BE2C (cell line): ENCODE data around the gene PAQR6.

Experiments
- DNase-seq: peaks from one replicate; pipeline ENCODE4 v3.0.0-alpha.2; 2020
- H3K27me3 ChIP-seq: fragments of 250-450 bp; sonication (Bioruptor Pico); 2 replicates; pipeline ENCODE4 v1.5.1; 2020; ENCODE audit warnings: mild to moderate bottlenecking
- H3K36me3 ChIP-seq: fragments of 250-450 bp; sonication (Bioruptor Pico); 2 replicates; pipeline ENCODE4 v1.5.1; 2020; ENCODE audit warnings: mild to moderate bottlenecking
- H3K4me1 ChIP-seq: fragments of 250-450 bp; sonication (Bioruptor Pico); 2 replicates; pipeline ENCODE4 v1.5.1; 2020
- H3K4me3 ChIP-seq: 2 replicates; pipeline ENCODE4 v1.5.1; 2011; ENCODE audit warnings: low read depth, low read length
- H3K9me3 ChIP-seq: fragments of 250-450 bp; sonication (Bioruptor Pico); 2 replicates; pipeline ENCODE4 v1.5.1; 2020
- TF ChIP-seq, protein P1 (sequence below): IDR thresholded peaks from 2 replicates; pipeline ENCODE4 v1.5.1; 2012; ENCODE audit warnings: mild to moderate bottlenecking, low read depth, low read length

PAQR6 gene

DNA sequence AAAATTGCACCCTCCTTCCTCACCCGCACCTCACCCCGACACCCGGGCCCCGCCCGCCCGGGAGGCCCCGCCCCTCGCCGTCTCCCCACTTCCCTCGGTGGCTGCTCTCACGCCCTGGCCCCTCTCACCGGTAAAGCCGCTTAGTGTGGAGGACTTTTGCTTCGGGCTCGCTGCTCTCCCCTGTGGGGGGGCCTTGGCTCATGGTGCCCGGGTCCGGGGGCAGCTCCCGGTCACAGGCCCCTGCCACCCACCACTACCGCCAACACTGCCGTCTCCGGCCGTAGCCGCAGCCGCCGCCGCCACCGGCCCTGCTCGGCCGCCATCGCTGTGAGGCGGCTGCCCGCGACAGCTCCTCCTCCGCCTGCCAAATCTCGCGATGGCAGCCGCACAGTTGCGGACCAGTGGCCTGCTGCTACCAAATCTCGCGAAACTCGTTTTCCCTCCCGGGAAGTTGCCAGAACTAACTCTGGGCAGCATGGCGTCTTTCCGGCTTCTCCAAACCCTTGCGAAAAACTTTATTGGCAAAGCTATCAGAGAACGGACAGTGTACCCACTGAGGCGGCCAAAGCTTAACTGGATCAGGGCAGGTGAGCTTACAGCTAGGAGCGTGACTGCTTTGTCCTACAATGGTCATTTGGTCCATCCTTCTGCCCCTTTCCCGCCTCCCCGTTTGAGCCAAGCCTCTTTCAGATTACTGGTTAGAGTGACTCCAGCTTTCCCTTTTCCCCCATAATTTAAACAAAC is 34.8 kb upstream of the PAQR6 start, which contains the start of gene SMG5:
TSS of gene SMG5 (minus strand) at position 347 of the 744 bp plus-strand sequence. CDS start at position 202, 145 bp downstream.
- Histone ChIP-seq H3K4me1 (peaks cover 5% of the 10 kb centered on the region; the same call in 1 of the 2 replicates), H3K4me3 (peak within 1 kb of the TSS; percentile 73), H3K27me3 (no peaks in the 10 kb centered on the region), H3K36me3 (peaks cover 35% of the 10 kb centered on the region), H3K9me3 (no peaks in the 10 kb centered on the region)
- TF ChIP-seq, protein P1, sequence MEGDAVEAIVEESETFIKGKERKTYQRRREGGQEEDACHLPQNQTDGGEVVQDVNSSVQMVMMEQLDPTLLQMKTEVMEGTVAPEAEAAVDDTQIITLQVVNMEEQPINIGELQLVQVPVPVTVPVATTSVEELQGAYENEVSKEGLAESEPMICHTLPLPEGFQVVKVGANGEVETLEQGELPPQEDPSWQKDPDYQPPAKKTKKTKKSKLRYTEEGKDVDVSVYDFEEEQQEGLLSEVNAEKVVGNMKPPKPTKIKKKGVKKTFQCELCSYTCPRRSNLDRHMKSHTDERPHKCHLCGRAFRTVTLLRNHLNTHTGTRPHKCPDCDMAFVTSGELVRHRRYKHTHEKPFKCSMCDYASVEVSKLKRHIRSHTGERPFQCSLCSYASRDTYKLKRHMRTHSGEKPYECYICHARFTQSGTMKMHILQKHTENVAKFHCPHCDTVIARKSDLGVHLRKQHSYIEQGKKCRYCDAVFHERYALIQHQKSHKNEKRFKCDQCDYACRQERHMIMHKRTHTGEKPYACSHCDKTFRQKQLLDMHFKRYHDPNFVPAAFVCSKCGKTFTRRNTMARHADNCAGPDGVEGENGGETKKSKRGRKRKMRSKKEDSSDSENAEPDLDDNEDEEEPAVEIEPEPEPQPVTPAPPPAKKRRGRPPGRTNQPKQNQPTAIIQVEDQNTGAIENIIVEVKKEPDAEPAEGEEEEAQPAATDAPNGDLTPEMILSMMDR, result no peak
- peak; percentile 98 for DNase-seq

DNA sequence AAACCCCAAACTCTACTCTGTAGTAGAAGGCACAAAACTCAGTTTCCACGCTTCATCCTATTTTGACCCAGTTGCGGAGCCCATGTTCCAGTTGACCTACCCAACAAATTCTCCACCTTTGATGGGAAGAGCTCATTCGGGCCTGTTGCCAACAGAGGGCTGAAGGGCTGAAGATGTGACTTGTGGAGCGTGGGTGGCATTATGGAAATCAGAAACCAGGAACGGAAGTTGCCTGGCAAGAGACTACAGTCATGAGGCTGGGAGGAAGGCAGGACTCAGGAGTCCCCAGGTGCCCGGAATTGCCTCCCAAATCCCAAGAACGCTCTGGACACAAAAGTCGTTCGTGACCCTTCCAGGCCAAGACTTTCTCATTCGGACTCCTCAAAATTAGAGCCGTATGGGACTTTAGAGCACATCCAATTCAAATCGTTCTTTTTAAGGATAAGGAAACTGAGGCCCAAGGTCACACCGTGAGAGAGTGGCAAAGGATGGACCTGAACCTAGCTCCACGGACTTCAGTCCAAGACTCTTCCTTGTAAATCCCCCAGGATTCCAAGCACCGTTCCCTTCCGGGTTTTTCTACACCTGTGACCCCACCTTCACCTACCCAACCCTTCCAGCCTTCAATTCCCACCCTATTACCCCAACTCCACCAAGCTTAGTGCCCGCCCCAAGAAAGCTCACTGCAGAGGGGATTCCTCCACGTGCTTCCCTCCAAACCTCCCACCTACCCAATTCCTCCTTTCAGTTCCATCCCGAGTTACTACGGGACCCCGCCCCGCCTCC is 34.0 kb upstream of the PAQR6 start:
- DNase-seq, result peak; percentile 62
- H3K36me3 ChIP-seq, result peaks cover 43% of the 10 kb centered on the region
- H3K4me1 ChIP-seq, result peaks cover 5% of the 10 kb centered on the region; the same call in 1 of the 2 replicates
- TF ChIP-seq, protein P1, result no peak
- peak overlapping the region; percentile 73 for H3K4me3 ChIP-seq
- H3K27me3 ChIP-seq, result no peaks in the 10 kb centered on the region
- no peaks in the 10 kb centered on the region for H3K9me3 ChIP-seq

DNA sequence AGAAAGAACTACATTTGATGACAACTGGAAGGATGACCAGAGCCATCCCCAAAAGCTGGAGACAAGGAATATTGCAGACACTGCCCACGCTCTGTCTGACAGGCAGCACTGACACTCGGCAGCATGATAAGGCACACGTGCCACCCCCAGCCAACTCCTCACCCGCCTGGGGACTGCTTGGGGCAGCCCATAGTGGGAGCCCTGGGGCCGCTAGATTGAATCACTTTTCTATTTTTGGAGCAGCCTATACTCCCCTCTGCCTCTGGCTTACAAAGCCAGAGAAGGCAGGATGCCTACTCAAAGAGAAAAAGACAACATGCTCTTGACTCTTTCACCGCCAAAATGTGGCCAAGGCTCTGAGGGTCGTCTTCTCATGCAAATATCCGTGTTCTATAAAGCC is 33.4 kb upstream of the PAQR6 start:
- peak overlapping the region; percentile 73 for H3K4me3 ChIP-seq
- no peaks in the 10 kb centered on the region for H3K27me3 ChIP-seq
- peak; percentile 71 for DNase-seq
- peaks cover 5% of the 10 kb centered on the region; the same call in 1 of the 2 replicates for H3K4me1 ChIP-seq
- TF ChIP-seq, protein P1, result 0 out of 2 replicates have a peak, but pooled peaks have one; percentile 12
- peaks cover 49% of the 10 kb centered on the region for H3K36me3 ChIP-seq
- H3K9me3 ChIP-seq, result no peaks in the 10 kb centered on the region

DNA sequence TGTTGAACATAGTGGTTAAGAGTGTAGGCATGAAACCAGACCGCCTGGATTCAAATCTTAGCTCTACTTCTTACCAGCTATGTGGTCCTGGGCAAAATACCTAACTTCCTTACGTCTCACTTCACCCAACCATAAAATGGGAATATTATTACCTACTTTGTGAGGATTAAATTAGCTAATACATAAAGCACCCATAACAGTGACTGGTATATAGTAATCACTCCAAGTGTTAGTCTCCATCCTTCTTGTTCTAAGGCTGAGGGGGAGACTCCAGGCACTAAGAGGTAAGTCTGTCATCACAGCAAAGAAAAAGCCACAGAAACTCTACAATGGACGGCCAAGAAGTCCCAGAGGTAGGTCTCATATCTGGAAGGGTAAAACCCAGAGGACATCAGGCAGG is 32.0 kb upstream of the PAQR6 start:
- H3K36me3 ChIP-seq, result peaks cover 62% of the 10 kb centered on the region
- no peaks in the 10 kb centered on the region for H3K9me3 ChIP-seq
- TF ChIP-seq, protein P1, result no peak
- H3K27me3 ChIP-seq, result no peaks in the 10 kb centered on the region
- DNase-seq, result no peak
- H3K4me3 ChIP-seq, result no peak overlapping the region
- peaks cover 5% of the 10 kb centered on the region; the same call in 1 of the 2 replicates for H3K4me1 ChIP-seq

DNA sequence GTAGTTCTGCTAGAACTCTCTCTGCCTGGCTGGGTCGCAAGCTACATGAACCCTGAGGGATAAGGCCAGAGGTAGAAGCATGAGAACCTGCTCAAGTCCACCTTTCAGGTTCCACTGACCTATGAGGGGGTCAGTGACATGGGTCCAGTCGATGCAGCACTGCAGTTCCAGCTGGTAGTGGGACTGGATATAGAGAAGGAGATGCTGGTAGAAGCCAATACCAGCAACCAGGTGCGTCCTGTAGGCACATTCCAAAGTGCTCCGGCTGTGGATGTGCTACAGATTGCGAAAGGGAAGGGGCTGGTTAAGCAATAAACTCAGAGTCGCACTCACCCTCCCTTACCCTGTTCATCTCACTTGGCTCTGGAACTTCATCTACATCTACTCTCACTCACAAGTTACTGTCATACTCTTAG is 29.1 kb upstream of the PAQR6 start:
- DNase-seq, result no peak
- Histone ChIP-seq H3K36me3 (peaks cover 91% of the 10 kb centered on the region), H3K4me1 (peaks cover 5% of the 10 kb centered on the region; the same call in 1 of the 2 replicates), H3K27me3 (no peaks in the 10 kb centered on the region), H3K9me3 (no peaks in the 10 kb centered on the region), H3K4me3 (no peak overlapping the region)
- TF ChIP-seq, protein P1, result no peak
